ENCODE data around the gene RAB3C. TPM values are rescaled to one million over a fixed set of nuclear protein-coding genes. Genes with fewer than 3 reads are reported as not detected.
"Not testable (repeated sequence)": the region's sequence is repeated elsewhere in the genome, so short reads cannot be mapped to it uniquely, and the experiment has no call there.

Gene RAB3C
- total RNA-seq, 1 donor from 2014 or later: 3.0 TPM

DNA sequence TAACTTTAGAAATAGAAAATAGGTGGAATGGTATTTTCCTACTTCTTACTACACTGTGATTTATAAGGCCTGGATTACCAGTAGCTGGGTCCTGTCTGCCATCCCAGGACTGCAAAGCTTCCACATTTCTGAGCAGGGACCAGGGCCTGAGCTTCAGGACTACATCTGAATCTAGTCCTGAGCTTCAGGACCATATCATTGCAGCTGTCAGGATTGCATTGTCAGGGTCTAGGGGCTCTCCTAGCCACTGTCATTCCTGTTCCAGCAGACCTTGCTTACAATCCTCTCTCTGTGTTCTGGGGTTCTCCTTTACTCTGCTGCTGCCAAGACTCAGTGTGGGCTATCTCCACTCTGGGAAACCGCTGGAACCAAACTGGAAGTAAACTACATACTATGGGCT, 16.3 kb downstream of the RAB3C start:
- intact Hi-C loops (cut with DNase I): no loop called here
- no peak overlapping the region for H3K27ac ChIP-seq
- H3K4me1 ChIP-seq: no peaks in the 10 kb centered on the region
- TF ChIP-seq, protein P1, sequence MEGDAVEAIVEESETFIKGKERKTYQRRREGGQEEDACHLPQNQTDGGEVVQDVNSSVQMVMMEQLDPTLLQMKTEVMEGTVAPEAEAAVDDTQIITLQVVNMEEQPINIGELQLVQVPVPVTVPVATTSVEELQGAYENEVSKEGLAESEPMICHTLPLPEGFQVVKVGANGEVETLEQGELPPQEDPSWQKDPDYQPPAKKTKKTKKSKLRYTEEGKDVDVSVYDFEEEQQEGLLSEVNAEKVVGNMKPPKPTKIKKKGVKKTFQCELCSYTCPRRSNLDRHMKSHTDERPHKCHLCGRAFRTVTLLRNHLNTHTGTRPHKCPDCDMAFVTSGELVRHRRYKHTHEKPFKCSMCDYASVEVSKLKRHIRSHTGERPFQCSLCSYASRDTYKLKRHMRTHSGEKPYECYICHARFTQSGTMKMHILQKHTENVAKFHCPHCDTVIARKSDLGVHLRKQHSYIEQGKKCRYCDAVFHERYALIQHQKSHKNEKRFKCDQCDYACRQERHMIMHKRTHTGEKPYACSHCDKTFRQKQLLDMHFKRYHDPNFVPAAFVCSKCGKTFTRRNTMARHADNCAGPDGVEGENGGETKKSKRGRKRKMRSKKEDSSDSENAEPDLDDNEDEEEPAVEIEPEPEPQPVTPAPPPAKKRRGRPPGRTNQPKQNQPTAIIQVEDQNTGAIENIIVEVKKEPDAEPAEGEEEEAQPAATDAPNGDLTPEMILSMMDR (IDR thresholded peaks at IDR 0.05): no peak
- H3K27me3 ChIP-seq: no peaks in the 10 kb centered on the region
- no peaks in the 10 kb centered on the region for H3K36me3 ChIP-seq
- no peak for DNase-seq (ENCODE audit: low spot score in 2 of 2)
- H3K4me3 ChIP-seq: no peak overlapping the region
- peaks cover 0 to 4% of the 10 kb centered on the region in 2 donors for H3K9me3 ChIP-seq

DNA sequence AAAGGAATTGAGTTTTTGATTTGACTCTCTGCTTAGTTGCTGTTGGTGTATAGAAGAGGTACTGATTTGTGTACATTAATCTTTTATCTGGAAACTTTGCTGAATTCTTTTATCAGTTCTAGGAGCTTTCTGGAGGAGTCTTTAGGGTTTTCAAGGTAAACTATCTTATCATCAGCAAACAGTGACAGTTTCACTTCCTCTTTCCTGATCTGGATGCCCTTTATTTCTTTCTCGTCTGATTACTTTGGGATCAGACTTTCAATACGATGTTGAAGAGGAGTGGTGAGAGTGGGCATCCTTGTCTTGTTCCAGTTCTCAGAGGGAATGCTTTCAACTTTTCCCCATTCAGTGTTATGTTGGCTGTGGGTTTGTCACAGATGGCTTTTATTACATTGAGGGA, 17.7 kb downstream of the RAB3C start:
- H3K9me3 ChIP-seq; H3K27ac ChIP-seq; H3K27me3 ChIP-seq; H3K4me3 ChIP-seq; DNase-seq (ENCODE audit: low spot score in 2 of 2); H3K4me1 ChIP-seq; H3K36me3 ChIP-seq; intact Hi-C loops (cut with DNase I): not testable (repeated sequence)

DNA sequence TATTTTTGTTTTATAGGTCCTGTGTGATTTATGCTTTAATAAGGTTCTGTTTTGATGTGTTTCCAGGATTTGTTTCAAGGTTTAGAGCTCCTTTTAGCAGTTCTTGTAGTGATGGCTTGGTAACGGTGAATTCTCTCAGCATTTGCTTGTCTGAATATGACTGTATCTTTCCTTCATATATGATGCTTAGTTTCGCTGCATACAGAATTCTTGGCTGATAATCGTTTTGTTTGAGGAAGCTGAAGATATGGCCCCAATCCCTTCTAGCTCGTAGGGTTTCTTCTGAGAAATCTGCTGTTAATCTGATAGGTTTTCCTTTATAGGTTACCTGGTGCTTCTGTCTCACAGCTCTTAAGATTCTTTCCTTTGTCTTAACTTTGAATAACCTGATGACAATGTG, 20.0 kb downstream of the RAB3C start:
- H3K4me1 ChIP-seq; H3K4me3 ChIP-seq; H3K27ac ChIP-seq; H3K9me3 ChIP-seq; DNase-seq (ENCODE audit: low spot score in 2 of 2); H3K27me3 ChIP-seq; H3K36me3 ChIP-seq; intact Hi-C loops (cut with DNase I): not testable (repeated sequence)

DNA sequence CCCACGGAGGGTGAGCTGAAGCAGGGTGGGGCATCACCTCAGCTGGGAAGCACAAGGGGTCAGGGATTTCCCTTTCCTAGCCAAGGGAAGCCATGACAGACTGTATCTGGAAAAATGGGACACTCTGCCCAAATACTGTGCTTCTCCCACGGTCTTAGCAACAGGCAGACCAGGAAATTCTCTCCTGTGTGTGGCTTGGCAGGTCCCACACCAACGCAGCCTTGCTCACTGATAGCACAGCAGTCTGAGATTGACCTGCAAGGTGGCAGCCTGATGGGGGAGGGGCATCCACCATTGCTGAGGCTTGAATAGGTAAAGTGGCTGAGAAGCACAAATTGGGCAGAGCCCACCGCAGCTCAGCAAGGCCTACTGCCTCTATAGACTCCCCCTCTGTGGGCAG, 23.2 kb downstream of the RAB3C start:
- TF ChIP-seq, protein P1 (IDR thresholded peaks at IDR 0.05): no peak
- intact Hi-C loops (cut with DNase I): no loop called here
- Histone ChIP-seq H3K4me3 (no peak overlapping the region), H3K27ac (no peak overlapping the region), H3K27me3 (no peaks in the 10 kb centered on the region), H3K36me3 (no peaks in the 10 kb centered on the region), H3K9me3 (peaks cover 0 to 4% of the 10 kb centered on the region in 2 donors), H3K4me1 (no peaks in the 10 kb centered on the region)
- DNase-seq (ENCODE audit: low spot score in 2 of 2): no peak

DNA sequence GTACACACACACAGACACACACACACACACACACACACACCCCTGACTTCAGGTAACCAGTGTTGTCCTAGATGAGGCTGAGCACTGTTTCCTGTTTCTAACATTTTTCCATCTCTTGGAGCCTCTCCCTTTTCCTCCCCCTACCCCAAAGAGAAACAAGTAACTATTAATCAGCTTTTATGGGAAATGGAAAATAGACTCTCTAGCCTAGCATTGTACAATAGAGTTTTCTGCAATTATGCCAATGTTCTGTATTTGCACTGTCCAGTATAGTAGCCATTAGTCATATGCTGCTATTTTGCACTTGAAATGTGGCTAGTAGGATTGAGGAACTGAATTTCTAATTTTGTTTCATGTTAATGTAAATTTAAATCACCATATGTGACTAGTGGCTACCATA, 33.1 kb downstream of the RAB3C start:
- intact Hi-C loops (cut with DNase I): no loop called here
- Histone ChIP-seq H3K9me3 (no peaks in the 10 kb centered on the region), H3K36me3 (no peaks in the 10 kb centered on the region), H3K27ac (no peak overlapping the region), H3K4me3 (no peak overlapping the region), H3K27me3 (no peaks in the 10 kb centered on the region), H3K4me1 (no peaks in the 10 kb centered on the region)
- TF ChIP-seq, protein P1 (IDR thresholded peaks at IDR 0.05): no peak
- no peak for DNase-seq (ENCODE audit: low spot score in 2 of 2)

DNA sequence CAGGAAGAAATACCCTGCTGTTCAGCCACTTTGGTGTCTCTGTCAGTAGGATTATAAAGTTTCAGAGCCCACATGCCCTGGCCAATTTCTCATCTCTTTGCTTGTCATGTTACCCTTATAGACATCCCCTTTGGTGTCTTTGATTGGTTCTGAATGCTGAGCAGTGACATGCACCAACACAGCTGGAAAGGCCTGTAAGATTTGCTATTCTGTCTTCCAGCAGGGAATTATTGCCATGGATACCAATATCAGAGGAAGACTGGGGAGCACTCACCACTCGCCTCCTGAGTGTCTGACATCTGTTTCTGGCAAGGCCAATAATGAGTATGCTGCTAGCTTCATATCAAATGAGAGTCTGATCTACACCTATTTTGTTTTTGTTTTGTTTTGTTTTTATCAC, 34.4 kb downstream of the RAB3C start:
- H3K36me3 ChIP-seq: no peaks in the 10 kb centered on the region
- no peaks in the 10 kb centered on the region for H3K4me1 ChIP-seq
- H3K9me3 ChIP-seq: no peaks in the 10 kb centered on the region
- intact Hi-C loops (cut with DNase I): no loop called here
- H3K27me3 ChIP-seq: no peaks in the 10 kb centered on the region
- no peak for DNase-seq (ENCODE audit: low spot score in 2 of 2)
- no peak overlapping the region for H3K4me3 ChIP-seq
- TF ChIP-seq, protein P1 (IDR thresholded peaks at IDR 0.05): no peak
- no peak overlapping the region for H3K27ac ChIP-seq

DNA sequence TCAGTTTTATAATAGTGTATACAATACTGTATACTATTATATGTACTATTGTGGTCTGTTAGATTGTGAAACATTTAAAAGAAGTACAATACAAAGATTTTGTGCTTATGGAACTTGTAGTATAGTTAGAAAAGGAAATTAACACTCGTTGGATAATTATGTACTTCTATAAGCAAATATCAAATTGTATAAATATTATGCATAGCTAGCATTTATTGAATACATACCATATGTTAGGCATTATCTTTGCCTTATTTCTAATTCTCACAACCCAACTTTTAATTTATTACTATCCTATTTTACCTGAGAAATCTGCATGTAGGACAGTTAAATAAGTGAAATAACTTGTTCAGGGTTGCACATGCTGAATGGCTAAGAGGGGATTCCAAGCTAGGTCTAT, 37.5 kb downstream of the RAB3C start:
- Histone ChIP-seq H3K4me3 (no peak overlapping the region), H3K36me3 (no peaks in the 10 kb centered on the region), H3K9me3 (no peaks in the 10 kb centered on the region), H3K27me3 (no peaks in the 10 kb centered on the region), H3K4me1 (no peaks in the 10 kb centered on the region), H3K27ac (no peak overlapping the region)
- TF ChIP-seq, protein P1 (IDR thresholded peaks at IDR 0.05): no peak
- intact Hi-C loops (cut with DNase I): no loop called here
- DNase-seq (ENCODE audit: low spot score in 2 of 2): no peak
